ENCODE data around the gene DCDC1.

GRCh38 chr11:30816959-30817880, 552.3 kb downstream of the DCDC1 start:
- TF ChIP-seq POLR2AphosphoS5 (IDR thresholded peaks at IDR 0.05; ENCODE audit: borderline replicate concordance, low read depth, low read length) (no peak), EZH2 (IDR thresholded peaks at IDR 0.05) (no peak), FOXP2 (optimal IDR thresholded peaks at IDR 0.05; ENCODE audit: control extremely low read depth, extremely low read length, insufficient read depth) (no peak)

All from SK-N-MC (cell line).